Upper lobe of left lung (tissue), 6 donors: ENCODE measurements around the gene ZNF609. TPM values are rescaled to one million over a fixed set of nuclear protein-coding genes. Genes with fewer than 3 reads are reported as not detected.
A peak's percentile ranks its signal among the peaks of the same experiment; 100 is the strongest.

Source experiments
- ATAC-seq, 2 donors: fragments of 200-7000 bp; cut with Tn5 transposase; one replicate each; pipeline ENCODE4 v1.9.1; 2022; ENCODE audit warnings: mild to moderate bottlenecking in 2 of 2, moderate library complexity in 2 of 2; ENCODE audit not compliant: low FRiP score in 2 of 2
- DNase-seq, 2 donors: peaks; one replicate each; pipeline ENCODE4 v3.0.0-alpha.2; 2019 to 2020
- H3K27ac ChIP-seq, 4 donors: fragments of 200-600 bp; sonication (generic); one replicate each; pipeline ENCODE4 v1.5.1; 2016 to 2019
- H3K27me3 ChIP-seq, 4 donors: fragments of 200-600 bp; sonication (generic); one replicate each; pipeline ENCODE4 v1.5.1; 2017 to 2019
- H3K36me3 ChIP-seq, 4 donors: fragments of 200-600 bp; sonication (generic); one replicate each; pipeline ENCODE4 v1.5.1; 2016 to 2019
- H3K4me1 ChIP-seq, 4 donors: fragments of 200-600 bp; sonication (generic); one replicate each; pipeline ENCODE4 v1.5.1; 2018 to 2019
- H3K4me3 ChIP-seq, 4 donors: fragments of 200-600 bp; sonication (generic); one replicate each; pipeline ENCODE4 v1.5.1; 2017 to 2019; ENCODE audit warnings: mild to moderate bottlenecking in 2 of 4, moderate library complexity in 1 of 4
- H3K9me3 ChIP-seq, 4 donors: fragments of 200-600 bp; sonication (generic); one replicate each; pipeline ENCODE4 v1.5.1; 2018 to 2019
- EP300 ChIP-seq, 4 donors: sonication (generic); formaldehyde crosslinking; IDR thresholded peaks; one replicate each; pipeline ENCODE4 v1.5.1; 2017; ENCODE audit warnings: antibody characterized with exemption in 4 of 4, control low read depth in 2 of 4
- POLR2A ChIP-seq, 4 donors: fragments of 450-650 bp; IDR thresholded peaks; one replicate each; pipeline ENCODE4 v1.5.1; 2016 to 2017; ENCODE audit warnings: antibody characterized with exemption in 4 of 4, mild to moderate bottlenecking in 2 of 4
- POLR2AphosphoS5 ChIP-seq, 2 donors: sonication (generic); formaldehyde crosslinking; IDR thresholded peaks; one replicate each; pipeline ENCODE4 v1.5.1; 2017; ENCODE audit warnings: antibody characterized with exemption in 2 of 2
- WGBS, 2 donors: methylation state at CpG; one replicate each; pipeline ENCODE4 v1.1.5; 2017 to 2018; 5-methylcytosine and 5-hydroxymethylcytosine counted together
- total RNA-seq, 6 donors: library from RNA; depleted of rRNA in 4 of 6; stranded (reverse); fragments of >200 nt in 4 of 6; gene quantifications; one replicate each; pipeline versions ENCODE4 v1.1.0 to v1.2.1, GENCODE V29; 2016 to 2021
- TF ChIP-seq, protein P1 (sequence below), 6 experiments: fragments of 450-650 bp in 4 of 6; fragments of 200-600 bp in 2 of 6; sonication (generic) in 2 of 6; IDR thresholded peaks; one replicate each; pipeline ENCODE4 v1.5.1; 2016 to 2019; ENCODE audit warnings: antibody characterized with exemption in 6 of 6
- donor health status: DM: no; HTN: no; CAD: no; lungs with moderate emphysema.
- donor health status: DM: no; HTN: yes; CAD: no; lungs with severe emphysema.

The ZNF609 gene
- total RNA-seq, 6 donors from 2014 or later: 30.4 to 65.0 (median 44.5) TPM

GRCh38 chr15:64688770-64689169 lies 228.4 kb downstream of the ZNF609 start:
- whole genome bisulfite sequencing, 2 donors: 78 to 83% methylated on average over 3 of the region's 3 CpGs
- H3K36me3 ChIP-seq: peaks cover 13 to 72% (median 53%) of the 10 kb centered on the region in 4 donors
- no peaks in the 10 kb centered on the region for H3K27me3 ChIP-seq
- TF ChIP-seq EP300 (IDR thresholded peaks at IDR 0.05) (no peak), POLR2AphosphoS5 (IDR thresholded peaks at IDR 0.05) (no peak), POLR2A (IDR thresholded peaks at IDR 0.05) (no peak)
- TF ChIP-seq, protein P1, sequence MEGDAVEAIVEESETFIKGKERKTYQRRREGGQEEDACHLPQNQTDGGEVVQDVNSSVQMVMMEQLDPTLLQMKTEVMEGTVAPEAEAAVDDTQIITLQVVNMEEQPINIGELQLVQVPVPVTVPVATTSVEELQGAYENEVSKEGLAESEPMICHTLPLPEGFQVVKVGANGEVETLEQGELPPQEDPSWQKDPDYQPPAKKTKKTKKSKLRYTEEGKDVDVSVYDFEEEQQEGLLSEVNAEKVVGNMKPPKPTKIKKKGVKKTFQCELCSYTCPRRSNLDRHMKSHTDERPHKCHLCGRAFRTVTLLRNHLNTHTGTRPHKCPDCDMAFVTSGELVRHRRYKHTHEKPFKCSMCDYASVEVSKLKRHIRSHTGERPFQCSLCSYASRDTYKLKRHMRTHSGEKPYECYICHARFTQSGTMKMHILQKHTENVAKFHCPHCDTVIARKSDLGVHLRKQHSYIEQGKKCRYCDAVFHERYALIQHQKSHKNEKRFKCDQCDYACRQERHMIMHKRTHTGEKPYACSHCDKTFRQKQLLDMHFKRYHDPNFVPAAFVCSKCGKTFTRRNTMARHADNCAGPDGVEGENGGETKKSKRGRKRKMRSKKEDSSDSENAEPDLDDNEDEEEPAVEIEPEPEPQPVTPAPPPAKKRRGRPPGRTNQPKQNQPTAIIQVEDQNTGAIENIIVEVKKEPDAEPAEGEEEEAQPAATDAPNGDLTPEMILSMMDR (IDR thresholded peaks at IDR 0.05): no peak
- peaks cover 14 to 29% (median 20%) of the 10 kb centered on the region in 4 donors for H3K4me1 ChIP-seq
- H3K4me3 ChIP-seq: no peak overlapping the region
- H3K27ac ChIP-seq: no peak overlapping the region
- no peaks in the 10 kb centered on the region for H3K9me3 ChIP-seq
- DNase-seq (no peak), ATAC-seq (no peak)

GRCh38 chr15:64690008-64690407 lies 229.6 kb downstream of the ZNF609 start:
- H3K36me3 ChIP-seq: peaks cover 12 to 68% (median 44%) of the 10 kb centered on the region in 4 donors
- TF ChIP-seq, protein P1 (IDR thresholded peaks at IDR 0.05): no peak
- TF ChIP-seq POLR2A (IDR thresholded peaks at IDR 0.05) (no peak), POLR2AphosphoS5 (IDR thresholded peaks at IDR 0.05) (no peak), EP300 (IDR thresholded peaks at IDR 0.05) (no peak)
- no peaks in the 10 kb centered on the region for H3K9me3 ChIP-seq
- peaks cover 19 to 36% (median 31%) of the 10 kb centered on the region in 4 donors for H3K4me1 ChIP-seq
- H3K27ac ChIP-seq: peak overlapping the region in 2 of 4 donors; percentile 51 to 83
- ATAC-seq (no peak), DNase-seq (no peak)
- 62 to 70% methylated on average over 3 of the region's 3 CpGs for WGBS, 2 donors
- H3K4me3 ChIP-seq: no peak overlapping the region
- H3K27me3 ChIP-seq: no peaks in the 10 kb centered on the region

DNA sequence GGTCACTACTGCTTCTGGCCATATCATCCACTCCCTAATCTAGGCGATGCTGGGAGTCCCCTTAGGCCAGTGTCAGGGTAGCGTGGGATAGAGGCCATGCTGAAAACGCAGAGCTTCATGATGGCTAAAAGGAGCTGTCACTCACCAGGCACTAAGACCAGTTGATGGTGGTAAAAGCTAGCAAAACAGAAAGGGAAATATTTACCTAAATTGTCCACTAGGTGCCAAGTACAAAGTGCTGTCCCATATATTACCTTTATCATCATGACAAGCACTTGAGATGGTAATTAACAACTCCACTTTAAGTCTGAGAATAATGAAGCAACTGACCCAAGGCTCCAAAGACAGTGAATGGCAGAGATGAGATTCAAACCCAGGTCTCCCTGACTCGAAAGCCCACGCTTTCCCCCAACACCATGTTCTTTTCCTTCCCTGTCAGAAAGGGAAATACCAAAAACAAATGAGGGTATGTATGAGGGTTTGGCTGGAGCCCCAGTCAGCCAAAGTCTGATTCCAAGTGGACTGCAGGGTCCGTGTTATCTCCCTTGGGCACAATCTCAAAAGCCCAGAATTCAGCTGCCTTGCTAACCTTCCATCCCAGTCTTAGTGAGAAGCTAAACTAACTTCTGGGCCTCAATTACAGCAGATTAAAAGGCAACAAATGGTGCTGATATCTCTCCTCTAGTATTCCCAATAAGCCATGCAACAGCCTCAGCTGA lies 230.4 kb downstream of the ZNF609 start:
- H3K27ac ChIP-seq: peak overlapping the region in 3 of 4 donors; percentile 51 to 83 (median 75)
- H3K9me3 ChIP-seq: no peaks in the 10 kb centered on the region
- 75 to 78% methylated on average over 6 of the region's 6 CpGs for WGBS, 2 donors
- TF ChIP-seq, protein P1 (IDR thresholded peaks at IDR 0.05): no peak
- TF ChIP-seq POLR2AphosphoS5 (IDR thresholded peaks at IDR 0.05): no peak
- no peak for TF ChIP-seq POLR2A (IDR thresholded peaks at IDR 0.05)
- TF ChIP-seq EP300 (IDR thresholded peaks at IDR 0.05): no peak
- no peaks in the 10 kb centered on the region for H3K27me3 ChIP-seq
- no peak for DNase-seq
- peaks cover 12 to 61% (median 41%) of the 10 kb centered on the region in 4 donors for H3K36me3 ChIP-seq
- no peak overlapping the region for H3K4me3 ChIP-seq
- peaks cover 22 to 43% (median 36%) of the 10 kb centered on the region in 4 donors for H3K4me1 ChIP-seq
- ATAC-seq: no peak

- 75 to 81% methylated on average over 6 to 9 of the region's 9 CpGs for WGBS, 2 donors
- Histone ChIP-seq H3K4me1 (peaks cover 32 to 56% (median 45%) of the 10 kb centered on the region in 4 donors), H3K27ac (peak overlapping the region; percentile 51 to 83 (median 64)), H3K4me3 (no peak overlapping the region), H3K36me3 (peaks cover 12 to 53% (median 41%) of the 10 kb centered on the region in 4 donors), H3K9me3 (no peaks in the 10 kb centered on the region), H3K27me3 (no peaks in the 10 kb centered on the region)
- peak; percentile 73 to 80 for ATAC-seq
- no peak for TF ChIP-seq EP300 (IDR thresholded peaks at IDR 0.05)
- TF ChIP-seq, protein P1 (IDR thresholded peaks at IDR 0.05): no peak
- DNase-seq: peak in 1 of 2 donors; percentile 63
Measured at GRCh38 chr15:64691896-64692565, 231.7 kb downstream of the ZNF609 start.
